Measurements from ENCODE around the gene ERVH48-1. TPM values are rescaled to one million over a fixed set of nuclear protein-coding genes. Genes with fewer than 3 reads are reported as not detected.

Gene ERVH48-1
- total RNA-seq, 1 donor from 2014 or later: not detected

DNA sequence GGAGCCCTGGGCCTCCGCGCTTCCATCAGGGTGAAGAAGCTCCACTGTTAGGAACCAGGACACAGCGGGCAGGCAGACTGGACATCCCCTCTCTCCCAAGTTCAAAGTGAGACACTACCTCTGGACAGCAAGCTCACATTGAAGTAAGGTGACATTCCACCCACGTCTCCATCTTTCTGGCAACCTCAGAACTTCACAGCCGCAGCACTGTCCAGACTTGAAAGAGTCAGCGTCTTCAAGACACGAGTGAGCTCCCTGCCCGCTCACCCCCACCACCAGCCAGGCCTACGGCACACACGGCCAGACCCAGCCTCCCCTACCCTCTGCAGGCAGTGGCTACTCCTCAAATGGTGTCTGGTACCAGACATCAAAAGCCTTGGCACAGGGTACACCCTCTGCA is 57.2 kb downstream of the ERVH48-1 start:
- peaks cover 28% of the 10 kb centered on the region for H4K20me1 ChIP-seq (ENCODE audit: low read depth)
- H3K27me3 Mint-ChIP-seq (ENCODE audit: insufficient read depth, low read depth): no peaks in the 10 kb centered on the region
- H3K4me3 ChIP-seq: no peak overlapping the region
- H3F3A ChIP-seq (ENCODE audit: low read depth): no peaks in the 10 kb centered on the region
- no peaks in the 10 kb centered on the region for H3K9me3 ChIP-seq (ENCODE audit: low read depth)
- H3K9ac ChIP-seq: no peak overlapping the region
- H3K27me3 ChIP-seq: no peaks in the 10 kb centered on the region
- no peak overlapping the region for H3K27ac Mint-ChIP-seq
- H3K79me2 ChIP-seq (ENCODE audit: low read depth): peaks cover 54% of the 10 kb centered on the region
- H3K27ac ChIP-seq: no peak overlapping the region
- no peaks in the 10 kb centered on the region for H3K4me1 ChIP-seq
- no peak for DNase-seq (ENCODE audit: low spot score)
- H2AFZ ChIP-seq (replicated peaks): no peak overlapping the region
- TF ChIP-seq EZH2 (IDR thresholded peaks at IDR 0.05): no peak
- TF ChIP-seq EZH2phosphoT487 (IDR thresholded peaks at IDR 0.05): no peak
- TF ChIP-seq, protein P1, sequence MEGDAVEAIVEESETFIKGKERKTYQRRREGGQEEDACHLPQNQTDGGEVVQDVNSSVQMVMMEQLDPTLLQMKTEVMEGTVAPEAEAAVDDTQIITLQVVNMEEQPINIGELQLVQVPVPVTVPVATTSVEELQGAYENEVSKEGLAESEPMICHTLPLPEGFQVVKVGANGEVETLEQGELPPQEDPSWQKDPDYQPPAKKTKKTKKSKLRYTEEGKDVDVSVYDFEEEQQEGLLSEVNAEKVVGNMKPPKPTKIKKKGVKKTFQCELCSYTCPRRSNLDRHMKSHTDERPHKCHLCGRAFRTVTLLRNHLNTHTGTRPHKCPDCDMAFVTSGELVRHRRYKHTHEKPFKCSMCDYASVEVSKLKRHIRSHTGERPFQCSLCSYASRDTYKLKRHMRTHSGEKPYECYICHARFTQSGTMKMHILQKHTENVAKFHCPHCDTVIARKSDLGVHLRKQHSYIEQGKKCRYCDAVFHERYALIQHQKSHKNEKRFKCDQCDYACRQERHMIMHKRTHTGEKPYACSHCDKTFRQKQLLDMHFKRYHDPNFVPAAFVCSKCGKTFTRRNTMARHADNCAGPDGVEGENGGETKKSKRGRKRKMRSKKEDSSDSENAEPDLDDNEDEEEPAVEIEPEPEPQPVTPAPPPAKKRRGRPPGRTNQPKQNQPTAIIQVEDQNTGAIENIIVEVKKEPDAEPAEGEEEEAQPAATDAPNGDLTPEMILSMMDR (IDR thresholded peaks at IDR 0.05): no peak
- no peaks in the 10 kb centered on the region for H3K9me3 Mint-ChIP-seq
- H3K36me3 Mint-ChIP-seq: peaks cover 16% of the 10 kb centered on the region
- H3K4me3 Mint-ChIP-seq: no peak overlapping the region
- H3K4me1 Mint-ChIP-seq: no peaks in the 10 kb centered on the region
- no peak overlapping the region for H3K4me2 ChIP-seq
- no peaks in the 10 kb centered on the region for H3K36me3 ChIP-seq

Small RNAs within 50 kb of the gene (microRNA-seq; reads per million reads assigned to microRNA genes)
- gene MIR5692B: not detected

Small RNAs within 50 kb of the gene (small RNA-seq; reads per million reads assigned to genes)
- gene MIR5692B: not detected

Other genes starting within 250 kb of the ERVH48-1 start
- 5.7 and 14.6 TPM in 2 replicates for gene WDR4, start 46.1 kb downstream of the ERVH48-1 start, total RNA-seq (ENCODE audit: low replicate concordance)
- gene NDUFV3, start 32.3 kb downstream of the ERVH48-1 start, total RNA-seq (ENCODE audit: low replicate concordance): 16.7 and 24.4 TPM in 2 replicates
- 10.3 and 11.0 TPM in 2 replicates for gene PKNOX1, start 48.9 kb upstream of the ERVH48-1 start, total RNA-seq (ENCODE audit: low replicate concordance)
- 56.9 and 118 TPM in 2 replicates for gene CBS, start 150.2 kb upstream of the ERVH48-1 start, total RNA-seq (ENCODE audit: low replicate concordance)
- gene U2AF1, start 181.9 kb upstream of the ERVH48-1 start, total RNA-seq (ENCODE audit: low replicate concordance): 52.6 and 63.0 TPM in 2 replicates
- not detected in 2 replicates for gene CRYAA, start 243.4 kb upstream of the ERVH48-1 start, total RNA-seq (ENCODE audit: low replicate concordance)

Data from neural progenitor cell (in vitro differentiated cells).